H1 (cell line): Measurements from ENCODE around the gene RCAN2. TPM values are rescaled to one million over a fixed set of nuclear protein-coding genes. Genes with fewer than 3 reads are reported as not detected.

Experiments used
- CTCF ChIA-PET: fragments of 300-600 bp; sonication (Branson Sonifier 250); formaldehyde crosslinking; loops from one replicate; lab custom pipeline; 2021; ENCODE audit not compliant: partially characterized antibody; lab: Charles Lee
- POLR2A ChIA-PET: fragments of 300-600 bp; sonication (Branson Sonifier 250); formaldehyde crosslinking; loops from one replicate; lab custom pipeline; 2021; ENCODE audit warnings: inconsistent platforms; ENCODE audit not compliant: partially characterized antibody; lab: Charles Lee
- DNase-seq, 2 experiments: peaks; one replicate each; pipeline versions ENCODE4 v3.0.0 to v3.0.0-alpha.2; 2010 to 2022; ENCODE audit warnings: low spot score in 2 of 2, low read depth in 1 of 2, mixed read lengths in 1 of 2
- FAIRE-seq: peaks from 2 replicates; lab custom pipeline; 2011; peaks lifted over from hg19 to GRCh38; lab: Jason Lieb, UNC
- H2AFZ ChIP-seq: 2 replicates; pipeline ENCODE4 v1.8.1; 2012; ENCODE audit warnings: low read length, inconsistent platforms
- H2AK5ac ChIP-seq: 2 replicates; pipeline ENCODE4 v1.6.1; 2013; ENCODE audit warnings: low read depth, low read length
- H2BK120ac ChIP-seq: replicated peaks from 2 replicates; pipeline ENCODE3; 2013; ENCODE audit warnings: low read depth, low read length, inconsistent platforms
- H2BK12ac ChIP-seq: 2 replicates; pipeline ENCODE4 v1.6.1; 2013; ENCODE audit warnings: low read depth, low read length
- H2BK15ac ChIP-seq: 2 replicates; pipeline ENCODE4 v1.6.1; 2013; ENCODE audit warnings: low read length
- H2BK20ac ChIP-seq: 2 replicates; pipeline ENCODE4 v1.6.1; 2013; ENCODE audit warnings: low read length
- H2BK5ac ChIP-seq: 2 replicates; pipeline ENCODE4 v1.6.1; 2013; ENCODE audit warnings: low read depth, low read length
- H3K14ac ChIP-seq: 2 replicates; pipeline ENCODE4 v1.6.1; 2013; ENCODE audit warnings: inconsistent platforms; ENCODE audit not compliant: insufficient read length
- H3K18ac ChIP-seq: 2 replicates; pipeline ENCODE4 v1.6.1; 2013; ENCODE audit warnings: low read length; ENCODE audit errors: extremely low read depth
- H3K23ac ChIP-seq: 2 replicates; pipeline ENCODE4 v1.6.1; 2013; ENCODE audit warnings: inconsistent platforms; ENCODE audit not compliant: insufficient read length
- H3K23me2 ChIP-seq: 2 replicates; pipeline ENCODE4 v1.6.1; 2013; ENCODE audit warnings: low read depth, low read length
- H3K27ac ChIP-seq: 2 replicates; pipeline ENCODE4 v1.6.1; 2011; ENCODE audit warnings: low read depth, low read length, inconsistent platforms
- H3K27me3 ChIP-seq, 4 experiments: replicated peaks in 1 of 4; 1 replicate in 1 of 4; 2 replicates in 3 of 4; pipeline versions ENCODE4 v1.6.1 to v1.8.1; 2011 to 2013; ENCODE audit warnings: low read length in 3 of 4, mild to moderate bottlenecking in 3 of 4, inconsistent platforms in 2 of 4, mixed read lengths in 2 of 4, moderate library complexity in 1 of 4; ENCODE audit not compliant: control insufficient read depth in 3 of 4, insufficient read depth in 3 of 4; ENCODE audit errors: extremely low read depth in 1 of 4
- H3K36me3 ChIP-seq, 4 experiments: 2 replicates each; pipeline versions ENCODE4 v1.6.1 to v1.8.1; 2011 to 2013; ENCODE audit warnings: mild to moderate bottlenecking in 4 of 4, low read length in 3 of 4, moderate library complexity in 2 of 4, control low read depth in 1 of 4, inconsistent platforms in 1 of 4; ENCODE audit not compliant: insufficient read depth in 4 of 4, control insufficient read depth in 2 of 4
- H3K4ac ChIP-seq: replicated peaks from 2 replicates; pipeline ENCODE3; 2013; ENCODE audit warnings: low read length, low read depth, mixed read lengths, inconsistent platforms; ENCODE audit not compliant: insufficient read length
- H3K4me1 ChIP-seq, 4 experiments: replicated peaks in 1 of 4; 1 replicate in 1 of 4; 2 replicates in 3 of 4; pipeline versions ENCODE4 v1.6.1 to v1.8.1; 2011 to 2013; ENCODE audit warnings: low read length in 3 of 4, inconsistent platforms in 2 of 4, mixed read lengths in 1 of 4; ENCODE audit not compliant: insufficient read depth in 4 of 4, control insufficient read depth in 3 of 4
- H3K4me2 ChIP-seq, 2 experiments: 2 replicates each; pipeline versions ENCODE4 v1.6.1 to v1.8.1; 2011 to 2013; ENCODE audit warnings: low read depth in 2 of 2, low read length in 2 of 2, control low read depth in 1 of 2, inconsistent platforms in 1 of 2, mild to moderate bottlenecking in 1 of 2; ENCODE audit not compliant: insufficient read depth in 1 of 2
- H3K4me3 ChIP-seq, 4 experiments: fragments of 200-600, 300-600 bp in 1 of 4; sonication (generic), shearing (Covaris generic), sonication (Bioruptor Twin) in 1 of 4; 2 replicates each; pipeline versions ENCODE4 v1.5.1 to v1.8.1; 2011 to 2016; ENCODE audit warnings: low read length in 4 of 4, low read depth in 3 of 4, control low read depth in 2 of 4, inconsistent platforms in 2 of 4, mild to moderate bottlenecking in 2 of 4, mixed read lengths in 1 of 4, moderate library complexity in 1 of 4; ENCODE audit not compliant: insufficient read depth in 2 of 4; ENCODE audit errors: extremely low read depth in 1 of 4
- H3K56ac ChIP-seq: replicated peaks from 2 replicates; pipeline ENCODE3; 2013; ENCODE audit warnings: low read depth, mild to moderate bottlenecking, mixed read lengths, low read length, inconsistent platforms; ENCODE audit not compliant: insufficient read length
- H3K79me1 ChIP-seq: 2 replicates; pipeline ENCODE4 v1.6.1; 2013; ENCODE audit warnings: low read depth, low read length, control low read depth
- H3K79me2 ChIP-seq, 2 experiments: 2 replicates each; pipeline versions ENCODE4 v1.6.1 to v1.8.1; 2012 to 2013; ENCODE audit warnings: low read length in 2 of 2, mild to moderate bottlenecking in 2 of 2, inconsistent platforms in 1 of 2; ENCODE audit not compliant: insufficient read depth in 2 of 2, control insufficient read depth in 1 of 2
- H3K9ac ChIP-seq, 4 experiments: replicated peaks in 1 of 4; 1 replicate in 1 of 4; 2 replicates in 3 of 4; pipeline versions ENCODE4 v1.6.1 to v1.8.1; 2011 to 2013; ENCODE audit warnings: low read depth in 3 of 4, low read length in 3 of 4, control low read depth in 2 of 4, mild to moderate bottlenecking in 2 of 4, moderate library complexity in 2 of 4, inconsistent platforms in 1 of 4; ENCODE audit errors: extremely low read depth in 1 of 4
- H3K9me3 ChIP-seq, 2 experiments: 2 replicates each; pipeline versions ENCODE4 v1.6.1 to v1.8.1; 2012 to 2013; ENCODE audit warnings: mild to moderate bottlenecking in 2 of 2, moderate library complexity in 2 of 2, control low read depth in 1 of 2, inconsistent platforms in 1 of 2, low read depth in 1 of 2, low read length in 1 of 2, mixed read lengths in 1 of 2; ENCODE audit not compliant: insufficient read depth in 2 of 2
- H4K20me1 ChIP-seq, 2 experiments: replicated peaks in 1 of 2; 2 replicates each; pipeline versions ENCODE3 to v1.8.1; 2011 to 2013; ENCODE audit warnings: inconsistent platforms in 2 of 2, low read length in 2 of 2, mild to moderate bottlenecking in 1 of 2; ENCODE audit not compliant: insufficient read depth in 2 of 2, control insufficient read depth in 1 of 2
- H4K5ac ChIP-seq: 2 replicates; pipeline ENCODE4 v1.6.1; 2013; ENCODE audit warnings: low read length, low read depth, mixed read lengths, inconsistent platforms; ENCODE audit not compliant: insufficient read length
- H4K8ac ChIP-seq: 2 replicates; pipeline ENCODE4 v1.8.0; 2013; ENCODE audit warnings: mild to moderate bottlenecking, moderate library complexity, low read length, inconsistent platforms; ENCODE audit not compliant: insufficient read depth; ENCODE audit errors: extremely low read depth
- H4K91ac ChIP-seq: replicated peaks from 2 replicates; pipeline ENCODE3; 2013; ENCODE audit warnings: low read length, mixed read lengths, inconsistent platforms; ENCODE audit not compliant: insufficient read length
- ASH2L ChIP-seq: fragments of 200-600, 300-600 bp; sonication (generic); IDR thresholded peaks from one replicate; pipeline ENCODE4 v1.7.1; 2017; ENCODE audit warnings: low read length
- CEBPB ChIP-seq: IDR thresholded peaks from 2 replicates; pipeline ENCODE4 v1.6.1; 2012; ENCODE audit warnings: low read depth, low read length
- CREB1 ChIP-seq: IDR thresholded peaks from 2 replicates; pipeline ENCODE4 v1.6.1; 2012; ENCODE audit warnings: inconsistent platforms
- HDAC2 ChIP-seq, 2 experiments: fragments of 300-600 bp in 1 of 2; sonication (generic) in 1 of 2; IDR thresholded peaks; 2 replicates each; pipeline ENCODE4 v1.6.1; 2011 to 2012; ENCODE audit warnings: low read depth in 2 of 2, low read length in 2 of 2, mild to moderate bottlenecking in 2 of 2, moderate library complexity in 2 of 2, borderline replicate concordance in 1 of 2, inconsistent platforms in 1 of 2
- KDM1A ChIP-seq: fragments of 200-600, 300-600 bp; sonication (generic); IDR thresholded peaks from 2 replicates; pipeline ENCODE4 v1.7.1; 2016; ENCODE audit warnings: mild to moderate bottlenecking, low read length, borderline replicate concordance
- POLR2A ChIP-seq, 2 experiments: IDR thresholded peaks; 1 replicate in 1 of 2; 2 replicates in 1 of 2; pipeline ENCODE4 v1.6.1; 2011; ENCODE audit warnings: low read depth in 2 of 2, low read length in 2 of 2, mild to moderate bottlenecking in 2 of 2; ENCODE audit errors: control extremely low read depth in 1 of 2
- POLR2AphosphoS5 ChIP-seq: IDR thresholded peaks from 2 replicates; pipeline ENCODE4 v1.6.1; 2011; ENCODE audit warnings: low read depth, low read length
- RAD21 ChIP-seq, 2 experiments: IDR thresholded peaks in 1 of 2; conservative IDR thresholded peaks in 1 of 2; 2 replicates each; pipeline ENCODE4 v1.6.1; 2011; ENCODE audit warnings: low read depth in 2 of 2, low read length in 2 of 2, improper control_type of control experiment in 1 of 2, inconsistent platforms in 1 of 2, mild to moderate bottlenecking in 1 of 2, moderate library complexity in 1 of 2
- RXRA ChIP-seq: IDR thresholded peaks from 2 replicates; pipeline ENCODE4 v1.6.1; 2011; ENCODE audit warnings: low read depth, mild to moderate bottlenecking, low read length, moderate library complexity; ENCODE audit not compliant: insufficient read depth
- SP4 ChIP-seq: IDR thresholded peaks from 2 replicates; pipeline ENCODE4 v1.6.1; 2012; ENCODE audit warnings: low read length, inconsistent platforms
- SRF ChIP-seq: IDR thresholded peaks from 2 replicates; pipeline ENCODE4 v1.6.1; 2011; ENCODE audit warnings: mild to moderate bottlenecking, low read depth, low read length, moderate library complexity
- TBP ChIP-seq: IDR thresholded peaks from 2 replicates; pipeline ENCODE4 v1.6.1; 2011; ENCODE audit warnings: low read depth, low read length, improper control_type of control experiment
- WGBS, 2 experiments: shearing (Covaris generic) in 1 of 2; methylation state at CpG; one replicate each; pipeline versions ENCODE4 v1.1.6 to v1.1.7; 2013 to 2015; ENCODE audit warnings: low lambda C conversion rate in 2 of 2, mixed read lengths in 2 of 2, inconsistent platforms in 1 of 2, low coverage in 1 of 2, missing lambda C conversion rate in 1 of 2; ENCODE audit not compliant: insufficient replicate concordance in 2 of 2, insufficient coverage in 1 of 2, insufficient read length in 1 of 2; ENCODE audit errors: extremely low coverage in 1 of 2, missing lambda C conversion rate in 1 of 2; 5-methylcytosine and 5-hydroxymethylcytosine counted together
- polyA plus RNA-seq, 7 experiments: library from polyadenylated mRNA; depleted of rRNA in 3 of 7; stranded (reverse) in 5 of 7; unstranded in 2 of 7; fragments of >200 nt in 5 of 7; fragments of 200-250 nt in 2 of 7; gene quantifications; 1 replicate in 5 of 7; 2 replicates in 1 of 7; 4 replicates in 1 of 7; pipeline versions ENCODE4 v1.2.1 to v1.2.3, GENCODE V29; 2011 to 2013; ENCODE audit warnings: missing spikeins in 2 of 7, mixed read lengths in 2 of 7
- total RNA-seq: library from RNA; stranded (reverse); fragmentation: NEBNext Ultra II Directional; extraction: Animal tissue kit (Norgen Biotek cat#: 25700); gene quantifications from 2 replicates; pipeline ENCODE4 v1.2.1, GENCODE V29; 2021
- TF ChIP-seq, protein P1 (sequence below): IDR thresholded peaks from 2 replicates; pipeline ENCODE4 v1.6.1; 2012; ENCODE audit warnings: low read length, inconsistent platforms

RCAN2 gene
- total and polyA plus RNA-seq, 2 of the 8 experiments (the other 6 are each of a cell fraction or from before 2014, with no cell fraction given) = 5.0 to 8.5 TPM

DNA sequence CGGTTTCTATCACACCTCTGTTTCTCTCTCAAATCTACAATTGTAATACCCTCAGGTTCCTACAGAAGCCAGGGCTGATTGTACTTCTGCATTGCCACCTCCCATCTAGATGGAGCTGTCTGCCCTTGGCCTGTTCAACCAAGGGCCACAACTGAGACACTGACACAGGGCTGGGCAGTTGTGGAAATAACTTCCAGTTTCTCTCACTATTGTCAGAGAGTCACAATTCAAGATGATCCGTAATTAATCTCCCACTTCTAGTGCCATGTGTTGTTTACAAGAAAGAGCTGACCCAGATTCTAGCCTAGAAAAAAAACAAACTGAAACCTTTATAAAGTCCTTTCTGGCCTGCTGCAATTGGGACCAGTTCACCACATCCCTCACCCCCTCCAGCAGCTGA is 22.2 kb downstream of the RCAN2 start:
- Histone ChIP-seq H2BK5ac (no peak overlapping the region), H3K36me3 (no peaks in the 10 kb centered on the region; a peak in 1 of 8 replicates), H2BK20ac (no peak overlapping the region), H3K4me2 (no peak overlapping the region), H3K79me1 (no peaks in the 10 kb centered on the region), H4K91ac (no peak overlapping the region), H3K56ac (no peak overlapping the region), H3K4ac (no peak overlapping the region), H3K23me2 (no peaks in the 10 kb centered on the region), H4K8ac (no peak overlapping the region), H2AFZ (no peak overlapping the region), H2BK120ac (no peak overlapping the region), H2BK12ac (no peak overlapping the region), H3K4me3 (no peak overlapping the region), H2BK15ac (no peak overlapping the region), H3K23ac (no peak overlapping the region), H2AK5ac (no peak overlapping the region), H3K9me3 (no peaks in the 10 kb centered on the region; a peak in 1 of 4 replicates), H3K14ac (no peak overlapping the region), H3K27me3 (no peaks in the 10 kb centered on the region), H4K20me1 (no peaks in the 10 kb centered on the region), H4K5ac (no peak overlapping the region), H3K27ac (no peak overlapping the region), H3K4me1 (peaks cover 1 to 11% (median 6%) of the 10 kb centered on the region in 4 experiments; a peak in 5 of 7 replicates), H3K9ac (no peak overlapping the region), H3K18ac (no peak overlapping the region), H3K79me2 (no peaks in the 10 kb centered on the region)
- CTCF ChIA-PET = interaction anchor here (0.6 to 1.5 kb wide), 3 partner anchors 9 to 258 kb away, joined by 3 to 4 read pairs (median 3); no protein-coding TSS in a partner anchor
- no peak for FAIRE-seq
- POLR2A ChIA-PET = no interaction called here
- DNase-seq = no peak
- WGBS, 2 experiments = 64% methylated on average over 2 of the region's 2 CpGs; no CpG with 5 or more reads in 1 of the 2 experiments
- TF ChIP-seq TBP (no peak), CEBPB (no peak), SP4 (no peak), HDAC2 (IDR thresholded peaks at IDR 0.05; ENCODE audit: borderline replicate concordance in 1 of 2, low read depth in 2 of 2, low read length in 2 of 2) (no peak), POLR2AphosphoS5 (no peak), RXRA (no peak), CREB1 (no peak), KDM1A (no peak), POLR2A (IDR thresholded peaks at IDR 0.05; ENCODE audit: control extremely low read depth in 1 of 2, low read depth in 2 of 2, low read length in 2 of 2) (no peak), RAD21 (IDR thresholded peaks at IDR 0.05 in 1 of 2, conservative IDR thresholded peaks at IDR 0.05 in 1 of 2; ENCODE audit: low read depth in 2 of 2, low read length in 2 of 2) (no peak), ASH2L (no peak), SRF (no peak)
- TF ChIP-seq, protein P1, sequence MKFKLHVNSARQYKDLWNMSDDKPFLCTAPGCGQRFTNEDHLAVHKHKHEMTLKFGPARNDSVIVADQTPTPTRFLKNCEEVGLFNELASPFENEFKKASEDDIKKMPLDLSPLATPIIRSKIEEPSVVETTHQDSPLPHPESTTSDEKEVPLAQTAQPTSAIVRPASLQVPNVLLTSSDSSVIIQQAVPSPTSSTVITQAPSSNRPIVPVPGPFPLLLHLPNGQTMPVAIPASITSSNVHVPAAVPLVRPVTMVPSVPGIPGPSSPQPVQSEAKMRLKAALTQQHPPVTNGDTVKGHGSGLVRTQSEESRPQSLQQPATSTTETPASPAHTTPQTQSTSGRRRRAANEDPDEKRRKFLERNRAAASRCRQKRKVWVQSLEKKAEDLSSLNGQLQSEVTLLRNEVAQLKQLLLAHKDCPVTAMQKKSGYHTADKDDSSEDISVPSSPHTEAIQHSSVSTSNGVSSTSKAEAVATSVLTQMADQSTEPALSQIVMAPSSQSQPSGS = no peak
